ENCODE results near the gene HK1. TPM values are rescaled to one million over a fixed set of nuclear protein-coding genes. Genes with fewer than 3 reads are reported as not detected.

HK1 gene
- total RNA-seq, 1 experiment from 2014 or later = 219 TPM

DNA sequence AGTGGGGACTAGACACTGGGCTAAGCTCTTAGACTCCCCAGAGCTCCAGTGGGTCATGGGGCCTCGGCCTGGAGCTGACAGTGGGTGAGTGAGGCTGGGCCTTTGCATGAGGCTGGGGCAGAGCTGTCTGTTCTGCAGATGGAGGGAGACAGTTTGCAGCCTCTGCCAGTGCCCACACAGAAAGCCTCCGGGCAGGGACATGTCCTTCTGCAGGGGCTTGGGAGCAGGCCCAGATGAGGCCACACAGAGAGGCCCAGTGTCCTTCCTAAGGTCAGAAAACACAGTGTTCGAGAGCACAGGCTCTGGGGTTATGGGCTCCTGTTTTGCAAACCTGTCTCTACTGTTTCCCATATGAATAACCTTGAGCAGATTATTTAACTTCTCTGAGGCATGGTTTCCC, 25.1 kb upstream of the HK1 start:
- DNase-seq (ENCODE audit: low spot score) (no peak), ATAC-seq (no peak)
- no peak overlapping the region for H3K27ac Mint-ChIP-seq
- POLR2A ChIA-PET = no interaction called here
- CTCF ChIA-PET = interaction anchor here (1.4 kb wide), 1 partner anchor 14 kb away, joined by 6 read pairs; no protein-coding TSS in a partner anchor
- no peak overlapping the region for H3K4me3 Mint-ChIP-seq
- TF ChIP-seq CREB1 (CRISPR knock-in tag; IDR thresholded peaks at IDR 0.05) (no peak), ZNF532 (CRISPR knock-in tag; IDR thresholded peaks at IDR 0.05; ENCODE audit: borderline replicate concordance) (no peak), HMGA2 (CRISPR knock-in tag; IDR thresholded peaks at IDR 0.05) (no peak), NR2C2 (CRISPR knock-in tag; IDR thresholded peaks at IDR 0.05) (no peak), ATF2 (CRISPR knock-in tag; IDR thresholded peaks at IDR 0.05; ENCODE audit: borderline replicate concordance, low read depth) (no peak), RORB (CRISPR knock-in tag; IDR thresholded peaks at IDR 0.05) (no peak), EMX1 (CRISPR knock-in tag; IDR thresholded peaks at IDR 0.05) (no peak), ESRRA (CRISPR knock-in tag; IDR thresholded peaks at IDR 0.05; ENCODE audit: borderline replicate concordance) (no peak), ZNF423 (CRISPR knock-in tag; IDR thresholded peaks at IDR 0.05) (no peak), CREM (CRISPR knock-in tag; IDR thresholded peaks at IDR 0.05) (no peak)
- TF ChIP-seq, protein P1, sequence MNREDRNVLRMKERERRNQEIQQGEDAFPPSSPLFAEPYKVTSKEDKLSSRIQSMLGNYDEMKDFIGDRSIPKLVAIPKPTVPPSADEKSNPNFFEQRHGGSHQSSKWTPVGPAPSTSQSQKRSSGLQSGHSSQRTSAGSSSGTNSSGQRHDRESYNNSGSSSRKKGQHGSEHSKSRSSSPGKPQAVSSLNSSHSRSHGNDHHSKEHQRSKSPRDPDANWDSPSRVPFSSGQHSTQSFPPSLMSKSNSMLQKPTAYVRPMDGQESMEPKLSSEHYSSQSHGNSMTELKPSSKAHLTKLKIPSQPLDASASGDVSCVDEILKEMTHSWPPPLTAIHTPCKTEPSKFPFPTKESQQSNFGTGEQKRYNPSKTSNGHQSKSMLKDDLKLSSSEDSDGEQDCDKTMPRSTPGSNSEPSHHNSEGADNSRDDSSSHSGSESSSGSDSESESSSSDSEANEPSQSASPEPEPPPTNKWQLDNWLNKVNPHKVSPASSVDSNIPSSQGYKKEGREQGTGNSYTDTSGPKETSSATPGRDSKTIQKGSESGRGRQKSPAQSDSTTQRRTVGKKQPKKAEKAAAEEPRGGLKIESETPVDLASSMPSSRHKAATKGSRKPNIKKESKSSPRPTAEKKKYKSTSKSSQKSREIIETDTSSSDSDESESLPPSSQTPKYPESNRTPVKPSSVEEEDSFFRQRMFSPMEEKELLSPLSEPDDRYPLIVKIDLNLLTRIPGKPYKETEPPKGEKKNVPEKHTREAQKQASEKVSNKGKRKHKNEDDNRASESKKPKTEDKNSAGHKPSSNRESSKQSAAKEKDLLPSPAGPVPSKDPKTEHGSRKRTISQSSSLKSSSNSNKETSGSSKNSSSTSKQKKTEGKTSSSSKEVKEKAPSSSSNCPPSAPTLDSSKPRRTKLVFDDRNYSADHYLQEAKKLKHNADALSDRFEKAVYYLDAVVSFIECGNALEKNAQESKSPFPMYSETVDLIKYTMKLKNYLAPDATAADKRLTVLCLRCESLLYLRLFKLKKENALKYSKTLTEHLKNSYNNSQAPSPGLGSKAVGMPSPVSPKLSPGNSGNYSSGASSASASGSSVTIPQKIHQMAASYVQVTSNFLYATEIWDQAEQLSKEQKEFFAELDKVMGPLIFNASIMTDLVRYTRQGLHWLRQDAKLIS (CRISPR knock-in tag; IDR thresholded peaks at IDR 0.05; ENCODE audit: borderline replicate concordance) = no peak
- TF ChIP-seq, protein P2, sequence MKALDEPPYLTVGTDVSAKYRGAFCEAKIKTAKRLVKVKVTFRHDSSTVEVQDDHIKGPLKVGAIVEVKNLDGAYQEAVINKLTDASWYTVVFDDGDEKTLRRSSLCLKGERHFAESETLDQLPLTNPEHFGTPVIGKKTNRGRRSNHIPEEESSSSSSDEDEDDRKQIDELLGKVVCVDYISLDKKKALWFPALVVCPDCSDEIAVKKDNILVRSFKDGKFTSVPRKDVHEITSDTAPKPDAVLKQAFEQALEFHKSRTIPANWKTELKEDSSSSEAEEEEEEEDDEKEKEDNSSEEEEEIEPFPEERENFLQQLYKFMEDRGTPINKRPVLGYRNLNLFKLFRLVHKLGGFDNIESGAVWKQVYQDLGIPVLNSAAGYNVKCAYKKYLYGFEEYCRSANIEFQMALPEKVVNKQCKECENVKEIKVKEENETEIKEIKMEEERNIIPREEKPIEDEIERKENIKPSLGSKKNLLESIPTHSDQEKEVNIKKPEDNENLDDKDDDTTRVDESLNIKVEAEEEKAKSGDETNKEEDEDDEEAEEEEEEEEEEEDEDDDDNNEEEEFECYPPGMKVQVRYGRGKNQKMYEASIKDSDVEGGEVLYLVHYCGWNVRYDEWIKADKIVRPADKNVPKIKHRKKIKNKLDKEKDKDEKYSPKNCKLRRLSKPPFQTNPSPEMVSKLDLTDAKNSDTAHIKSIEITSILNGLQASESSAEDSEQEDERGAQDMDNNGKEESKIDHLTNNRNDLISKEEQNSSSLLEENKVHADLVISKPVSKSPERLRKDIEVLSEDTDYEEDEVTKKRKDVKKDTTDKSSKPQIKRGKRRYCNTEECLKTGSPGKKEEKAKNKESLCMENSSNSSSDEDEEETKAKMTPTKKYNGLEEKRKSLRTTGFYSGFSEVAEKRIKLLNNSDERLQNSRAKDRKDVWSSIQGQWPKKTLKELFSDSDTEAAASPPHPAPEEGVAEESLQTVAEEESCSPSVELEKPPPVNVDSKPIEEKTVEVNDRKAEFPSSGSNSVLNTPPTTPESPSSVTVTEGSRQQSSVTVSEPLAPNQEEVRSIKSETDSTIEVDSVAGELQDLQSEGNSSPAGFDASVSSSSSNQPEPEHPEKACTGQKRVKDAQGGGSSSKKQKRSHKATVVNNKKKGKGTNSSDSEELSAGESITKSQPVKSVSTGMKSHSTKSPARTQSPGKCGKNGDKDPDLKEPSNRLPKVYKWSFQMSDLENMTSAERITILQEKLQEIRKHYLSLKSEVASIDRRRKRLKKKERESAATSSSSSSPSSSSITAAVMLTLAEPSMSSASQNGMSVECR (CRISPR knock-in tag; IDR thresholded peaks at IDR 0.05; ENCODE audit: borderline replicate concordance) = no peak
- TF ChIP-seq, protein P3, sequence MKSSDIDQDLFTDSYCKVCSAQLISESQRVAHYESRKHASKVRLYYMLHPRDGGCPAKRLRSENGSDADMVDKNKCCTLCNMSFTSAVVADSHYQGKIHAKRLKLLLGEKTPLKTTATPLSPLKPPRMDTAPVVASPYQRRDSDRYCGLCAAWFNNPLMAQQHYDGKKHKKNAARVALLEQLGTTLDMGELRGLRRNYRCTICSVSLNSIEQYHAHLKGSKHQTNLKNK (CRISPR knock-in tag; IDR thresholded peaks at IDR 0.05) = no peak
- H3K9me3 Mint-ChIP-seq = no peaks in the 10 kb centered on the region
- H3K4me1 Mint-ChIP-seq = peaks cover 3% of the 10 kb centered on the region
- H3K27me3 Mint-ChIP-seq (ENCODE audit: low read depth) = no peaks in the 10 kb centered on the region
- no peaks in the 10 kb centered on the region for H3K36me3 Mint-ChIP-seq
